HepG2 (cell line): ENCODE measurements around the gene PIP4K2C. TPM values are rescaled to one million over a fixed set of nuclear protein-coding genes. Genes with fewer than 3 reads are reported as not detected.

ENCODE experiments used
- ARNT2 ChIP-seq: sonication (generic); formaldehyde crosslinking; IDR thresholded peaks from 2 replicates; pipeline ENCODE4 v1.8.0; 2022; ENCODE audit warnings: mild to moderate bottlenecking, low read depth, missing genetic modification reagents, moderate library complexity
- ATF7-NPFF ChIP-seq: sonication (generic); formaldehyde crosslinking; IDR thresholded peaks from 2 replicates; pipeline ENCODE4 v1.8.1; 2023; ENCODE audit warnings: mild to moderate bottlenecking, low read depth, missing genetic modification reagents, moderate library complexity
- BORCS8-MEF2B ChIP-seq: sonication (generic); formaldehyde crosslinking; IDR thresholded peaks from 2 replicates; pipeline ENCODE4 v1.8.0; 2022; ENCODE audit warnings: mild to moderate bottlenecking, missing genetic modification reagents
- EZH2 ChIP-seq: conservative IDR thresholded peaks from 2 replicates; pipeline ENCODE4 v1.6.1; 2012; ENCODE audit warnings: mild to moderate bottlenecking, low read depth, low read length, moderate library complexity
- HOXD1 ChIP-seq: sonication (generic); formaldehyde crosslinking; IDR thresholded peaks from 2 replicates; pipeline ENCODE4 v1.5.0; 2020; ENCODE audit warnings: missing genetic modification reagents
- JUN ChIP-seq: sonication (generic); formaldehyde crosslinking; IDR thresholded peaks from 2 replicates; pipeline ENCODE4 v1.4.0; 2020; ENCODE audit warnings: mild to moderate bottlenecking, missing genetic modification reagents
- KAT2B ChIP-seq: fragments of 150-350 bp; IDR thresholded peaks from 2 replicates; pipeline ENCODE4 v1.6.1; 2014; ENCODE audit warnings: low read depth, low read length, borderline replicate concordance
- KDM3A ChIP-seq: IDR thresholded peaks from 2 replicates; pipeline ENCODE4 v1.6.1; 2018; ENCODE audit warnings: low read depth, missing compliant biosample characterization
- KLF6 ChIP-seq: IDR thresholded peaks from 2 replicates; pipeline ENCODE4 v1.8.0; 2016; ENCODE audit warnings: missing biosample characterization, missing genetic modification reagents
- PCBP2 ChIP-seq: fragments of 200-400 bp; formaldehyde crosslinking; optimal IDR thresholded peaks from 2 replicates; pipeline ENCODE3; 2018; ENCODE audit warnings: low read length, low read depth; ENCODE audit not compliant: poor library complexity, severe bottlenecking
- POLR2A ChIP-seq, 2 experiments: IDR thresholded peaks; 2 replicates each; pipeline ENCODE4 v1.6.1; 2011; ENCODE audit warnings: low read depth in 2 of 2, low read length in 2 of 2, mild to moderate bottlenecking in 1 of 2, moderate library complexity in 1 of 2; ENCODE audit not compliant: insufficient read depth in 1 of 2
- ZIK1 ChIP-seq: sonication (generic); formaldehyde crosslinking; IDR thresholded peaks from 2 replicates; pipeline ENCODE4 v1.5.0; 2020; ENCODE audit warnings: mild to moderate bottlenecking, low read depth, missing genetic modification reagents, borderline replicate concordance
- ZNF224 ChIP-seq: sonication (generic); formaldehyde crosslinking; IDR thresholded peaks from 2 replicates; pipeline ENCODE4 v1.5.0; 2020; ENCODE audit warnings: mild to moderate bottlenecking, missing genetic modification reagents
- ZNF263 ChIP-seq: sonication (generic); formaldehyde crosslinking; IDR thresholded peaks from 2 replicates; pipeline ENCODE4 v1.4.0; 2020; ENCODE audit warnings: missing genetic modification reagents
- ZNF598 ChIP-seq: sonication (generic); formaldehyde crosslinking; IDR thresholded peaks from 2 replicates; pipeline ENCODE4 v1.5.1; 2020; ENCODE audit warnings: mild to moderate bottlenecking, missing genetic modification reagents, borderline replicate concordance
- ZNF768 ChIP-seq: sonication (generic); formaldehyde crosslinking; IDR thresholded peaks from 2 replicates; pipeline ENCODE4 v1.4.0; 2020; ENCODE audit warnings: missing genetic modification reagents
- ZNF83 ChIP-seq: sonication (generic); formaldehyde crosslinking; IDR thresholded peaks from 2 replicates; pipeline ENCODE4 v1.4.0; 2020; ENCODE audit warnings: missing genetic modification reagents, mild to moderate bottlenecking, borderline replicate concordance
- polyA plus RNA-seq, 8 experiments: library from polyadenylated mRNA; depleted of rRNA in 3 of 8; stranded (reverse) in 7 of 8; unstranded in 1 of 8; fragments of >200 nt; fragmentation: Illumina TruSeq in 4 of 8; extraction: Trizol in 4 of 8; gene quantifications; 2 replicates each; pipeline versions ENCODE4 v1.2.1 to v1.2.3, GENCODE V29; 2011 to 2016; ENCODE audit warnings: low read depth in 4 of 8, missing spikeins in 1 of 8, mixed read lengths in 1 of 8; ENCODE audit not compliant: insufficient read depth in 1 of 8
- total RNA-seq, 5 experiments: library from RNA; depleted of rRNA; stranded (reverse); fragments of >200 nt; fragmentation: Illumina TruSeq; extraction: Trizol; gene quantifications; 2 replicates each; pipeline ENCODE4 v1.2.3, GENCODE V29; 2016; ENCODE audit warnings: low read depth in 1 of 5
- TF ChIP-seq, protein P1 (sequence below): IDR thresholded peaks from 2 replicates; pipeline ENCODE4 v1.6.1; 2012; ENCODE audit warnings: low read depth, low read length, improper control_type of control experiment
- TF ChIP-seq, protein P2 (sequence below): sonication (generic); formaldehyde crosslinking; IDR thresholded peaks from 2 replicates; pipeline ENCODE4 v1.8.1; 2023; ENCODE audit warnings: mild to moderate bottlenecking, moderate library complexity, missing genetic modification reagents
- TF ChIP-seq, protein P3 (sequence below): sonication (generic); formaldehyde crosslinking; IDR thresholded peaks from 2 replicates; pipeline ENCODE4 v1.8.1; 2023; ENCODE audit warnings: mild to moderate bottlenecking, missing genetic modification reagents
- TF ChIP-seq, protein P4 (sequence below): sonication (generic); formaldehyde crosslinking; IDR thresholded peaks from 2 replicates; pipeline ENCODE4 v1.4.0; 2020; ENCODE audit warnings: missing genetic modification reagents
- TF ChIP-seq, protein P5 (sequence below): IDR thresholded peaks from 2 replicates; pipeline ENCODE4 v1.6.1; 2016
- TF ChIP-seq, protein P6 (sequence below): sonication (generic); formaldehyde crosslinking; IDR thresholded peaks from 2 replicates; pipeline ENCODE4 v1.4.0; 2020; ENCODE audit warnings: mild to moderate bottlenecking, missing genetic modification reagents

Gene PIP4K2C
- total and polyA plus RNA-seq, 2 of the 13 experiments (the other 11 are each of a cell fraction or from before 2014, with no cell fraction given), result 23.3 to 26.4 TPM

DNA sequence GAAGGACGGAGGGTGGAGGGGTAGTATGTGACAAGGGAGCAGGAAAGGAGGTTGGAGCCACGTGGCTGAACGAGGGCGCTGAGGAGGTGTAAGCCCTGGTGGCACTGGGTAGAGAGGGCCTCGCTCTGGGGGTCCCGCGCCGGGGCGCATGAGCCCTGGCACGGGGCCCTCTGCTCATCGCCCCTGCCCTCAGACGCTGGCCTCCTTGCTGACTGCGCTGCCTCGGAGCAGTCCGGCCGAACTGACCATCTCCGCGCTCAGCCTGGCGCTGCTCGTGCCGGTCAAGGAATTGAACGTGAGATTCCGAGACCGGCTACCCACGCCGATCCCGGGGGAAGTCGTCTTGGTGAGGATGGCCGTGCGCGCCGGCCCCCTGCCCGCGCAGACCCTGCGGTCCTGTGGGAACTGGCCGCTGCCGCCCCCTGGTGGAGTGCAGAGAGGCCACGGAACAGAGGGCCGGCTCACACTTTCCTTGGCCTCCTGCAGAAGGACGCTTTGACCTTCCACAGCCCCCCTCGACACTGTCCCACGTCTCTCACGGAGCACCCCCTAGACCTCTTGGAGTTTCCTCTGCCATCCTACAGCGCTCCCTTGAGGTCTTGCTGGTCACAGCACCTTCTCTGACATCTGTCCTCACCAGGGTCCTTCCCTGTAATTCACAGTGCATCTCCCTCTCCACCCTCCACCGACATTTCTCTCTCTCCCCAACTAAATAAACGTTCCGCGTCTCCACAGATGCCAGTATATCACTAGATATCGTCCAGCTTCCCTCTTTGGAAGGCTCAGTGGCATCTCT is 30.7 kb downstream of the PIP4K2C start (continued):
- peak; percentile 48; the same call in 1 of the 2 replicates for TF ChIP-seq ZNF83 (CRISPR knock-in tag)
- TF ChIP-seq KAT2B, result no peak
- TF ChIP-seq, protein P1, sequence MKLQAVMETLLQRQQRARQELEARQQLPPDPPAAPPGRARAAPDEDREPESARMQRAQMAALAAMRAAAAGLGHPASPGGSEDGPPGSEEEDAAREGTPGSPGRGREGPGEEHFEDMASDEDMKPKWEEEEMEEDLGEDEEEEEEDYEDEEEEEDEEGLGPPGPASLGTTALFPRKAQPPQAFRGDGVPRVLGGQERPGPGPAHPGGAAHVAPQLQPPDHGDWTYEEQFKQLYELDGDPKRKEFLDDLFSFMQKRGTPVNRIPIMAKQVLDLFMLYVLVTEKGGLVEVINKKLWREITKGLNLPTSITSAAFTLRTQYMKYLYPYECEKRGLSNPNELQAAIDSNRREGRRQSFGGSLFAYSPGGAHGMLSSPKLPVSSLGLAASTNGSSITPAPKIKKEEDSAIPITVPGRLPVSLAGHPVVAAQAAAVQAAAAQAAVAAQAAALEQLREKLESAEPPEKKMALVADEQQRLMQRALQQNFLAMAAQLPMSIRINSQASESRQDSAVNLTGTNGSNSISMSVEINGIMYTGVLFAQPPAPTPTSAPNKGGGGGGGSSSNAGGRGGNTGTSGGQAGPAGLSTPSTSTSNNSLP, result no peak
- no peak for TF ChIP-seq ZNF224
- TF ChIP-seq POLR2A (IDR thresholded peaks at IDR 0.05; ENCODE audit: insufficient read depth in 1 of 2, low read depth in 2 of 2, low read length in 2 of 2), result no peak
- TF ChIP-seq, protein P2, sequence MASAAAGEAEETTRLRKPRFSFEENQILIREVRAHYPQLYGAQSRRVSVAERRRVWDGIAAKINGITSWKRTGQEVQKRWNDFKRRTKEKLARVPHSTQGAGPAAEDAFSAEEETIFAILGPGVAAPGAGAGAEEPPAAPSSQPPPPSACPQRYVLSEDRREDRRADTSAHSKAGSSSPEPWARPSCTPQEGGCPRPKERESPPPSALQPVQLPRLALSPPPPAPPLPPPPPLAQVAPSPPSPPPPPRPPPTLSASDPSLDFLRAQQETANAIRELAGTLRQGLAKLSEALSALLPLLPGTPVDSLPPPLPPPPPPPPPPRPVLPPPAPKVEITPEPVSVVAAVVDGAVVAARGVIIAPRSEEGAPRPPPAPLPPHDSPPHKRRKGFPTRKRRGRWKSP (CRISPR knock-in tag), result peak; percentile 66; the same call in 1 of the 2 replicates
- TF ChIP-seq ATF7-NPFF (CRISPR knock-in tag), result no peak
- no peak for TF ChIP-seq JUN
- TF ChIP-seq ZNF768 (CRISPR knock-in tag), result peak; percentile 19; the same call in 1 of the 2 replicates
- peak; percentile 37; the same call in 1 of the 2 replicates for TF ChIP-seq KDM3A (CRISPR knock-in tag)
- TF ChIP-seq, protein P3, sequence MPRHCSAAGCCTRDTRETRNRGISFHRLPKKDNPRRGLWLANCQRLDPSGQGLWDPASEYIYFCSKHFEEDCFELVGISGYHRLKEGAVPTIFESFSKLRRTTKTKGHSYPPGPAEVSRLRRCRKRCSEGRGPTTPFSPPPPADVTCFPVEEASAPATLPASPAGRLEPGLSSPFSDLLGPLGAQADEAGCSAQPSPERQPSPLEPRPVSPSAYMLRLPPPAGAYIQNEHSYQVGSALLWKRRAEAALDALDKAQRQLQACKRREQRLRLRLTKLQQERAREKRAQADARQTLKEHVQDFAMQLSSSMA (CRISPR knock-in tag), result no peak
- no peak for TF ChIP-seq ZNF598
- TF ChIP-seq, protein P4, sequence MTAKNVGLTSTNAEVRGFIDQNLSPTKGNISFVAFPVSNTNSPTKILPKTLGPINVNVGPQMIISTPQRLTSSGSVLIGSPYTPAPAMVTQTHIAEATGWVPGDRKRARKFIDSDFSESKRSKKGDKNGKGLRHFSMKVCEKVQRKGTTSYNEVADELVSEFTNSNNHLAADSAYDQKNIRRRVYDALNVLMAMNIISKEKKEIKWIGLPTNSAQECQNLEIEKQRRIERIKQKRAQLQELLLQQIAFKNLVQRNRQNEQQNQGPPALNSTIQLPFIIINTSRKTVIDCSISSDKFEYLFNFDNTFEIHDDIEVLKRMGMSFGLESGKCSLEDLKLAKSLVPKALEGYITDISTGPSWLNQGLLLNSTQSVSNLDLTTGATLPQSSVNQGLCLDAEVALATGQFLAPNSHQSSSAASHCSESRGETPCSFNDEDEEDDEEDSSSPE (CRISPR knock-in tag), result no peak
- TF ChIP-seq KLF6 (CRISPR knock-in tag), result peak; percentile 55; the same call in 1 of the 2 replicates
- TF ChIP-seq EZH2, result no peak
- TF ChIP-seq PCBP2, result no peak
- 0 out of 2 replicates have a peak, but pooled peaks have one; percentile 46 for TF ChIP-seq ZNF263
- TF ChIP-seq, protein P5, sequence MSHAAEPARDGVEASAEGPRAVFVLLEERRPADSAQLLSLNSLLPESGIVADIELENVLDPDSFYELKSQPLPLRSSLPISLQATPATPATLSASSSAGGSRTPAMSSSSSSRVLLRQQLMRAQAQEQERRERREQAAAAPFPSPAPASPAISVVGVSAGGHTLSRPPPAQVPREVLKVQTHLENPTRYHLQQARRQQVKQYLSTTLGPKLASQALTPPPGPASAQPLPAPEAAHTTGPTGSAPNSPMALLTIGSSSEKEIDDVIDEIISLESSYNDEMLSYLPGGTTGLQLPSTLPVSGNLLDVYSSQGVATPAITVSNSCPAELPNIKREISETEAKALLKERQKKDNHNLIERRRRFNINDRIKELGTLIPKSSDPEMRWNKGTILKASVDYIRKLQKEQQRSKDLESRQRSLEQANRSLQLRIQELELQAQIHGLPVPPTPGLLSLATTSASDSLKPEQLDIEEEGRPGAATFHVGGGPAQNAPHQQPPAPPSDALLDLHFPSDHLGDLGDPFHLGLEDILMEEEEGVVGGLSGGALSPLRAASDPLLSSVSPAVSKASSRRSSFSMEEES, result no peak
- no peak for TF ChIP-seq BORCS8-MEF2B (CRISPR knock-in tag)
- peak; percentile 75; the same call in 1 of the 2 replicates for TF ChIP-seq ZIK1
- TF ChIP-seq ARNT2 (CRISPR knock-in tag), result 0 out of 2 replicates have a peak, but pooled peaks have one; percentile 36
- TF ChIP-seq, protein P6, sequence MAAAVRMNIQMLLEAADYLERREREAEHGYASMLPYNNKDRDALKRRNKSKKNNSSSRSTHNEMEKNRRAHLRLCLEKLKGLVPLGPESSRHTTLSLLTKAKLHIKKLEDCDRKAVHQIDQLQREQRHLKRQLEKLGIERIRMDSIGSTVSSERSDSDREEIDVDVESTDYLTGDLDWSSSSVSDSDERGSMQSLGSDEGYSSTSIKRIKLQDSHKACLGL (CRISPR knock-in tag), result peak; percentile 5; the same call in 1 of the 2 replicates
- no peak for TF ChIP-seq HOXD1 (CRISPR knock-in tag)
